GM19324 (cell line): Measurements from ENCODE around the gene SPATS2.
"Not testable (repeated sequence)": the region's sequence is repeated elsewhere in the genome, so short reads cannot be mapped to it uniquely, and the experiment has no call there.

Experiments
- ATAC-seq: cut with Tn5 transposase; IDR thresholded peaks from one replicate; pipeline ENCODE4 v1.9.1; 2021; ENCODE audit warnings: mild to moderate bottlenecking, moderate library complexity; ENCODE audit not compliant: unreplicated experiment, low FRiP score

The SPATS2 gene

GRCh38 chr12:49367381-49368239, at the start of gene SPATS2:
TSS of gene SPATS2 (plus strand) at chr12:49367462. CDS start at chr12:49461013, 93,551 bp downstream.
- ATAC-seq, result no peak

DNA sequence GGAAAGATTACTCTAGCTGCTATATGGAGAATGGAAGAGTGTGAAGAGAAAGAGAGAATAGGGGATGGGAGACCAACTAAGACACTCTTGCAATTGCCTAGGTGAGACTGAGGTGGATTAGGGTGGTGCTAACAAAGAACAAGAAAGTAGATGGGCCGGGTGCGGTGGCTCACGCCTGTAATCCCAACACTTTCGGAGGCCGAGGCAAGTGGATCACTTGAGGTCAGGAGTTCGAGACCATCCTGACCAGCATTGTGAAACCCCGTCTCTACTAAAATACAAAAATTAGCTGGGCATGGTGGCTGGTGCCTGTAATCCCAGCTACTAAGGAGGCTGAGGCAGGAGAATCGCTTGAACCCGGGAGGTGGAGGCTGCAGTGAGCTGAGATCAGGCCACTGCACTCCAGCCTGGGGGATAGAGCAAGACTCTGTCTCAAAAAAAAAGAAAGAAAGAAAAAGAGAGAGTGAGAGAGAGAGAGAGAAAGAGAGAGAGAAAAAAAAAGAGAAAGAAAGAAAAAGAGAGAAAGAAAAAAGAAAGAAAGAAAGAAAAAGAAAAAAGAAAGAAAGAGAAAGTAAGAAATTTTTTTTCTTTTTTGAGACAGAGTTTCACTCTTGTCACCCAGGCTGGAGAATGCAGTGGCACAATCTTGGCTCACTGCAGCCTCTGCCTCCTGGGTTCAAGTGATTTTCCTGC, 46.7 kb upstream of the SPATS2 start:
- ATAC-seq, result not testable (repeated sequence)

- no peak for ATAC-seq
Observed at GRCh38 chr12:49322367-49322707, 44.9 kb upstream of the SPATS2 start.

GRCh38 chr12:49322708-49323523, 44.3 kb upstream of the SPATS2 start, which contains the start of gene TROAP:
TSS of gene TROAP (plus strand) at chr12:49323255. CDS start at chr12:49323609, 354 bp downstream.
- ATAC-seq, result peak; percentile 98

DNA sequence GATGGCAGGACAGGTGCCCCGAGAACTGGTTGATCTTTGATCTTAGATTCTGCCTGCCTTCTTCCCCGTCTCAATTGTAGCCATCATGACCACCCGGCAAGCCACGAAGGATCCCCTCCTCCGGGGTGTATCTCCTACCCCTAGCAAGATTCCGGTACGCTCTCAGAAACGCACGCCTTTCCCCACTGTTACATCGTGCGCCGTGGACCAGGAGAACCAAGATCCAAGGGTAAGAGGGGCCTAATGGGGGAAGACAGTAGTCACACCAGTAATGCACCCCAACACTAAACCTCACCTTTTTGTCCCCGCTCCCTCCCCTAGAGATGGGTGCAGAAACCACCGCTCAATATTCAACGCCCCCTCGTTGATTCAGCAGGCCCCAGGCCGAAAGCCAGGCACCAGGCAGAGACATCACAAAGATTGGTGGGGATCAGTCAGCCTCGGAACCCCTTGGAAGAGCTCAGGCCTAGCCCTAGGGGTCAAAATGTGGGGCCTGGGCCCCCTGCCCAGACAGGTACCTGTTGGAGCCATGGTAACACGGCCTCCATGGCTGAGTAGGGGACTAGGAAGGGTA, 43.7 kb upstream of the SPATS2 start:
- no peak for ATAC-seq

DNA sequence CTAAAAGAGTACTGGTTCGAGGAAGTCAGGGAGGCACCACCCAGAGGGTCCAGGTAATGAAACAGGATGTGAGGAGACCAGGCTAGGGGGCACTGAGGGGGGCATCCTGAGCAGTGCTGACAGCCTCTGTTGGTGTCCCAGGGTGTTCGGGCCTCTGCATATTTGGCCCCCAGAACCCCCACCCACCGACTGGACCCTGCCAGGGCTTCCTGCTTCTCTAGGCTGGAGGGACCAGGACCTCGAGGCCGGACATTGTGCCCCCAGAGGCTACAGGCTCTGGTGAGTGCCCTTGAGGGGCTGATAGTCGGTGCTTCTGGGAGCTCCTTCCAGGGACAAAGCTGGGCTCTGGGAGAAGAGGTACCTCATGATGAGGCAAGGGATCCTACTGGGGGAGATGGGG, 41.7 kb upstream of the SPATS2 start:
- ATAC-seq, result no peak

DNA sequence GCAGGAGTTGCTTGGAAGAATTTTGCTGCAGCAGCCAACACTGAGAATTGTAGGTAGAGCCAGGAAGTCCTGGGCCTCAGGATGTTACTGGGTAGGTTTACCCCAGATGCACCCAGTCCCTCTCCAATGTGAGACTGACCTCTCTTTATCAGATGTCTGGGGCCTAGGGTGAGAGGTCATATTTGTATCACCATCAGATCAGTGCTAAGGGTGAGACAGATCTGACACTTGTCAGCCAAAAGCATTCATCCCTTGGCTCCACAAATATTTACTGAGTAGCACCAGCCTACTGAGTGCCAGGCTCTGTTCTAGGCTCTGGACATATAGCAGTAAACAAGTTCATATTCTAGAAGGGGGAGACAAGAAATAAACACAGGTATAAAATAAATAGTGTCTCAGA, 39.9 kb upstream of the SPATS2 start:
- ATAC-seq, result no peak

DNA sequence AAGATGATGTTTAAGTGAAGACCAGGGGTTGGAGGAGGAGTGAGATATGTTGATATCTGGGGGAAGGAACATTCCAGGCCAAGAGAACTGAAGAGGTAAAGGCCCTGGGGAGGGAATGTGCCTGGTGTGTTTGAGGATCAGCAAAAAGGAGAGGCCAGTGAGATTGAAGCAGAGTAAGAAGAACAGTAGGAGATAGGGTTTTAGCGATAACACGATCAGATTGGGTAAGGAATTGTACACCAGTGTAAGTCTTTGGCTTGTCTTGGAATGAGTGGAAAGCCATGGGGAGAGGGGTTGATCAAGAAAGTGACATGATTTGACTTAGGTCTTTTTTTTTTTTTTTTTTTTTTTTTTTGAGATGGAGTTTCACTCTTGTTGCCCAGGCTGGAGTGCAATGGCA, 39.4 kb upstream of the SPATS2 start:
- ATAC-seq, result no peak

GRCh38 chr12:49328816-49329215, 38.4 kb upstream of the SPATS2 start:
- ATAC-seq, result no peak

DNA sequence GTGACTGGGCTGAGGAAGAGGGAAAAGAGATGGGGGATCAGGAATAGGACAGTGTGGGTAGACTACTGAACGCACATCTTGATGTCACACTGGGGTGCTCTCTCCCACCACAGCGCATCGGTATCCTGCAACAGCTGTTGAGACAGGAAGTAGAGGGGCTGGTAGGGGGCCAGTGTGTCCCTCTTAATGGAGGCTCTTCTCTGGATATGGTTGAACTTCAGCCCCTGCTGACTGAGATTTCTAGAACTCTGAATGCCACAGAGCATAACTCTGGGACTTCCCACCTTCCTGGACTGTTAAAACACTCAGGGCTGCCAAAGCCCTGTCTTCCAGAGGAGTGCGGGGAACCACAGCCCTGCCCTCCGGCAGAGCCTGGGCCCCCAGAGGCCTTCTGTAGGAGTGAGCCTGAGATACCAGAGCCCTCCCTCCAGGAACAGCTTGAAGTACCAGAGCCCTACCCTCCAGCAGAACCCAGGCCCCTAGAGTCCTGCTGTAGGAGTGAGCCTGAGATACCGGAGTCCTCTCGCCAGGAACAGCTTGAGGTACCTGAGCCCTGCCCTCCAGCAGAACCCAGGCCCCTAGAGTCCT, 37.1 kb upstream of the SPATS2 start:
- ATAC-seq, result no peak

- no peak for ATAC-seq
Observed at GRCh38 chr12:49330631-49331379, 36.5 kb upstream of the SPATS2 start.

DNA sequence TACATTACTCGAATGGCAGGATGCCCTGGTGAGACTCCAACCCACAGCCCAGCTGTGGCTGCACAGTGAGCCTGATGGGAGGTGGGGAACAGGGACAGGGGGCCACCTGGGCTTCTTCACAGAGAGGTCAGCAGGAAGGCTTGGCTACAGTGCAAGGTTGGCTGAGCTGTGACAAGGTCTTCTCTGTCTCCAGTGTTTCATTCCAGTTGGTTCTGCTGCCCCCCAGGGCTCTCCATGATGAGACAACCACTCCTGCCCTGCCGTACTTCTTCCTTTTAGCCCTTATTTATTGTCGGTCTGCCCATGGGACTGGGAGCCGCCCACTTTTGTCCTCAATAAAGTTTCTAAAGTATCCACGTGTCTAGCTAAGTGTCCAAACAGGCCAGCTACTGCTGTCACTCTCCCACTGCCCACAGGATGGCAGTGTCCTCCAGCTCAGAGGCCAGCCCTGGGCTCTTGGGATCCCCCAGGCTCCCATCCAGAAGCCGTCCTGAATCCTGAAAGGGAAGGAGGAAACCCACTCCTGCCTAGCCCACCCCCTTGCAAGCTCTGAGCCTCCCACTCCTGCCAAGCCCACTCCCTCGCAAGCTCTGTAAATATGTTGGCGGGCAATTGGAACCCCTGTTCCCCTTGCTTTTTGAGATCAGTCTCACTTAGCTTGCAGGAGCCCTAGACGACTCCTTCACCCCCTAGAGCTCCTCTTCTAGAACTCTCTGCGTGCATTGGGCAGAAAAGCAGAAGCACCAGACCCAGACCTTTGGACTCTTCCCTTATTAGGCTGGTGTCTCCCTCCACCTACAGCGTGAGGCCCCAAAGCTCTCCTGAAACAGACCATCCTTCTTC, 35.7 kb upstream of the SPATS2 start:
- no peak for ATAC-seq

GRCh38 chr12:49332441-49332861, 34.8 kb upstream of the SPATS2 start:
- no peak for ATAC-seq

DNA sequence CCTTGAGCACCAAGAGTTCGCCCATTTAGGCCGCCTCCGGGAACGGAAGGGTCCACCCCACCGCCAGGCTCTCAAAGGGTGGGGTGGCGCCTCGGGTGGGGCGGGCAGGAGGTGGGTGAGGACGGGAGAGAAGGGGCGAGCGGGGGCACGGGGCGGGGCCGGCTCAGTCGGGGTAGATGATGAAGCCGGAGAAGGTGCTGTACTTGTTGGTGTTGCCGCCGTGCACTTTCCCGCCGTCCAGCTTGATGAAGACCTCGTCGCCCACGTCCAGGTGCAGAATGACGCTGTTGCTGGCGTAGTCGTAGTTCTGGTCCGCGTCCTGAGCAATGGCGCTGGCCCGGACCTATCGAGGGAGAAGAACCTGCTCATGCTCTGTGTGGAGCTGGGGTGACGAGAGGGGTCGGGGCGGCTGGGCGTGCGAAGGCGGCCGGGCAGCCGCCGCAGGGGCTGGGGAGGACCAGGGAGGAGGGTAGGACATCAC, 34.3 kb upstream of the SPATS2 start:
- no peak for ATAC-seq

GRCh38 chr12:49333778-49334177, 33.5 kb upstream of the SPATS2 start:
- not testable (repeated sequence) for ATAC-seq

DNA sequence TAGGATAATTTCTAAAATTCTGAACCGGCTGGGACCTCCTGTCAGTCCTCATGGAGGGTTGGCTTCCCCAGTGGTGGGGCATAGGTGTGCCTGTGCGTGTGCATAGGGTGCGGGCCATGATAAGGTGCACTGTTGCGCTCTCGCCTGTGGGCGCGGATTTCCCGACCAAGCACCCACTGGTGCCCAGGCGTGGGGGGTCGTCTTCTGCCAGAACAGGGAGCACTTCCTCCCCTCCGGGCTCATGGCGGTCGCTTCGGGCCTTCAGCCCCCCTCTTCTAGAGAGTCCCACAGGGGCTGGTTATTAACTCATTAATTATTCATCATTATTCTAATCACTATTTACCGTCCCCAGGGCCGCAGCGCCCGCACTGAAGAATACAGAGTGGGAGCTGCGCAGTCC, 33.0 kb upstream of the SPATS2 start:
- no peak for ATAC-seq

DNA sequence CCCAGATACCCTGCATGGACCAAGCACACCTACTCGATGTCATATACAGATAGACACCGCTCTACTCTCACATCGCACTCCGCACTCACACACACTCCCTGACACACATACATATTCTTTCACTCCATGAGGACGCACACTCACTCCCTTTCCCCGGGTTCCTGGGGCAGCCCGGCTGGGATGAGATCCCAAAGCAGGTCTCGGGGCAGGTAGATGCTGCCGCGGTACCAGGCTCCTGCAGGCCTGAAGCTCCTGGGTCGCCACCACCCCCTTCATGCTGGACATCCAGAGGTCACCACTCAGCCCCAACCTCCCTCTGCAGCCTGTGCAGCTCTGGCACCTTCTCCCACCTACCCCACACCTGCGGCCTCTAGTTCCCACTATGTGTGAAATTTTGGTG, 32.6 kb upstream of the SPATS2 start:
- ATAC-seq, result no peak

DNA sequence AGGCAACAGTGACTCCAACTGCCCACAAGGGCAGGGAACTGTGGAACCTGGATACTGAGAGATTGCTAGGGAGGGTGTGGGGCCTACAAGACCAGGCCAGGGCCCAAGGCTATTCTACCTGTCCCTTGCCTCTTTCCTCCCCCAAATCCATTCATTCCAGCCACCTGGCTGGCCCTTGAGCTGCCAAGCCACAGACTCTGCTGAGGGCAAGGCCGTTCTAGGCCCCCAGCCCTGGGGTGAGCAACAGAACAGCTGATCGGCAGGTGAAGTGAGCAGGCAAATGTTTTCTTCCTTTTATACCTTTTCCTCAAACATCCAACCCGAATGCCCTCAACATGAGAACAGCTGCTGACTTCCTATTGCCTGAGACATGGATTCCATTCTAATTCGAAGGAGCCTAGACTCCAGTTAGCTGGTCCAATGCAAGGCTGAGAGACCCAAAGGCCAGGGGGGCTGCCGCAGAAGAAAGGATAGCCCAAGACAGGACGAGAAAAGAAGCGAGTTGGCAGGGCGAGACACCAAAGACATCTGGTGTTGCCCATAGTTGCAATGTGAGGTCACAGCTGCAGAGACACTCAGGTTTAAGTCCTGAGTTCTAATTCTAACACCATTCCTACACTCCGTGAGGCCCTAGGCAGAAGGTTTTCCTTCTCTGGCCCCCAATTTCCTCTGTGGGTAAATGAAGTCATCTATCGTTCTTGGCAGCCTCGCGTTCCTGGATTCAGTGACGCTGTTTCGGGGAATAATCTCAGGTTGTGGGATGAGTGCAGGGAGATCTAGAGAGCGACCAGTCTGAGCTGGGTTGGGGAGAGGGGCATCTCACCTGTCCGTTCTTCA, 31.9 kb upstream of the SPATS2 start:
- ATAC-seq, result no peak
